ENCODE results near the gene PHLDB2.

The PHLDB2 gene

GRCh38 chr3:111846039-111846438, 13.0 kb upstream of the PHLDB2 start:
- Histone ChIP-seq H3K9ac (no peak overlapping the region), H4K20me1 (no peaks in the 10 kb centered on the region), H3K4me1 (peaks cover 0 to 9% (median 5%) of the 10 kb centered on the region in 10 experiments; a peak in 7 of 20 replicates), H3K27me3 (no peaks in the 10 kb centered on the region), H3K27ac (no peak overlapping the region), H3K9me3 (replicated peaks in 1 of 11) (no peaks in the 10 kb centered on the region), H3K4me3 (no peak overlapping the region), H3K4me2 (no peak overlapping the region), H3K36me3 (no peaks in the 10 kb centered on the region)
- TF ChIP-seq Cebpa-rat (IDR thresholded peaks at IDR 0.05) = no peak

DNA sequence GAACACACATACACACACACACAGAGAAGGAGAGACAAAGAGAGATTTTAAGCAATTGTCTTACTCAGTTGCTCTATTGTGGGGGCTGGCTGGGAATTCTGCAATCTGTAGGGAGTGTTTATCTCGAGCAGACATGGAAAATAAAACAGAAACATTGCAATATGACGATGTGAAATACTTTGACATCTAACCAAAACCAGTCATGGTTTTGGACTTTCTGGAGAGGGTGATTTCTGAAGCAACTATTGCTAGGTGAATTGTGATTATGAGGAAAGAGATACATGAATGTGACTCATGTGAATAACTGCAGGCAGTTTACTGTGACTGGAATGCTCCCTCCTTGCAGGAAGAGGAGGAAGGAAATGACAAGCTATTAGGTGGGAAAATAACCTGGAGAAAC, 12.3 kb upstream of the PHLDB2 start:
- H3K4me2 ChIP-seq = no peak overlapping the region
- TF ChIP-seq Cebpa-rat (IDR thresholded peaks at IDR 0.05) = no peak
- H4K20me1 ChIP-seq = no peaks in the 10 kb centered on the region
- H3K4me1 ChIP-seq = peaks cover 0 to 14% (median 7%) of the 10 kb centered on the region in 10 experiments; a peak in 10 of 20 replicates
- H3K27ac ChIP-seq = no peak overlapping the region
- H3K9ac ChIP-seq = no peak overlapping the region
- H3K9me3 ChIP-seq (replicated peaks in 1 of 11) = no peaks in the 10 kb centered on the region
- no peak overlapping the region for H3K4me3 ChIP-seq
- H3K36me3 ChIP-seq = no peaks in the 10 kb centered on the region
- no peaks in the 10 kb centered on the region for H3K27me3 ChIP-seq

- Histone ChIP-seq H3K4me3 (no peak overlapping the region), H3K36me3 (no peaks in the 10 kb centered on the region), H3K9ac (no peak overlapping the region), H3K4me2 (peak overlapping the region in 8 of 11 experiments; percentile 1 to 39 (median 24); a peak in 10 of 22 replicates), H3K27me3 (no peaks in the 10 kb centered on the region), H3K9me3 (replicated peaks in 1 of 11) (no peaks in the 10 kb centered on the region), H4K20me1 (no peaks in the 10 kb centered on the region), H3K4me1 (peaks cover 0 to 15% (median 7%) of the 10 kb centered on the region in 10 experiments; a peak in 10 of 20 replicates), H3K27ac (no peak overlapping the region)
- TF ChIP-seq Cebpa-rat (IDR thresholded peaks at IDR 0.05) = no peak
These were observed 10.8 kb upstream of the PHLDB2 start for GRCh38 chr3:111848283-111848682.

GRCh38 chr3:111848778-111849177, 10.3 kb upstream of the PHLDB2 start:
- no peak for TF ChIP-seq Cebpa-rat (IDR thresholded peaks at IDR 0.05)
- peaks cover 0 to 15% (median 7%) of the 10 kb centered on the region in 10 experiments; a peak in 10 of 20 replicates for H3K4me1 ChIP-seq
- no peaks in the 10 kb centered on the region for H4K20me1 ChIP-seq
- H3K27me3 ChIP-seq = no peaks in the 10 kb centered on the region
- no peak overlapping the region for H3K9ac ChIP-seq
- H3K4me3 ChIP-seq = no peak overlapping the region
- peak overlapping the region in 5 of 11 experiments; percentile 13 to 39 (median 29); a peak in 6 of 22 replicates for H3K4me2 ChIP-seq
- H3K27ac ChIP-seq = no peak overlapping the region
- no peaks in the 10 kb centered on the region for H3K9me3 ChIP-seq (replicated peaks in 1 of 11)
- H3K36me3 ChIP-seq = no peaks in the 10 kb centered on the region

GRCh38 chr3:111850537-111850936, 8.5 kb upstream of the PHLDB2 start:
- Histone ChIP-seq H3K27me3 (no peaks in the 10 kb centered on the region), H3K36me3 (no peaks in the 10 kb centered on the region), H3K9me3 (replicated peaks in 1 of 11) (no peaks in the 10 kb centered on the region), H3K4me1 (peaks cover 0 to 15% (median 7%) of the 10 kb centered on the region in 10 experiments; a peak in 10 of 20 replicates), H3K27ac (no peak overlapping the region), H4K20me1 (no peaks in the 10 kb centered on the region), H3K4me3 (no peak overlapping the region), H3K9ac (no peak overlapping the region), H3K4me2 (no peak overlapping the region)
- TF ChIP-seq Cebpa-rat (IDR thresholded peaks at IDR 0.05) = no peak

DNA sequence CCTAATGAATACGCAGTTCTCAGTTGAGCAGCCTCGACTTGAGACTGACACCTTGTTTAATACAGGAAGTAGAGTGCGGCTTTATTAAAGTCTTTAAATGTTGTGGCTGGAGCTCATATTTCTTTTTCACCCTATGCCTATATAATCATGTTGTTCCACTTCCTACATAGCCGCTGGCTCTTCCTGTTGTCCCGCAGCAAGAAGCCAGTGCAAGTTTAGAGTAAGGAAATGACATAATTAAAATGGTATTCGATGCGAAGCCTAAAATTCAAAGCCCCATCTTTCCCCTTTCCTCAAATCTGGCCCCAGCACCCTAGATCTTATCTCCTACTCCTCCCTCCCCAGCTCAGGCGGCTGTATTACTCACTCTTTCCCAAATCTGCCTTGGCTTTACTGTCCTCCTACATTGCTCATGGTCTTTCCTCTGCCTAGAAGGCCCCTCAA, 7.5 kb upstream of the PHLDB2 start:
- H3K4me1 ChIP-seq = peaks cover 0 to 15% (median 7%) of the 10 kb centered on the region in 10 experiments; a peak in 10 of 20 replicates
- H3K27ac ChIP-seq = no peak overlapping the region

GRCh38 chr3:111852540-111852939, 6.5 kb upstream of the PHLDB2 start:
- Histone ChIP-seq H3K4me1 (peaks cover 0 to 15% (median 7%) of the 10 kb centered on the region in 10 experiments; a peak in 10 of 20 replicates), H3K27me3 (no peaks in the 10 kb centered on the region), H3K36me3 (no peaks in the 10 kb centered on the region), H3K4me2 (no peak overlapping the region), H4K20me1 (no peaks in the 10 kb centered on the region), H3K9me3 (replicated peaks in 1 of 11) (no peaks in the 10 kb centered on the region), H3K4me3 (no peak overlapping the region), H3K27ac (no peak overlapping the region), H3K9ac (no peak overlapping the region)
- no peak for TF ChIP-seq Cebpa-rat (IDR thresholded peaks at IDR 0.05)

More for the DNA sequence above, 7.5 kb upstream of the PHLDB2 start:
- no peak for TF ChIP-seq Cebpa-rat (IDR thresholded peaks at IDR 0.05)
- H4K20me1 ChIP-seq = no peaks in the 10 kb centered on the region
- no peak overlapping the region for H3K4me3 ChIP-seq
- H3K36me3 ChIP-seq = no peaks in the 10 kb centered on the region
- H3K9ac ChIP-seq = no peak overlapping the region
- H3K27me3 ChIP-seq = no peaks in the 10 kb centered on the region
- H3K9me3 ChIP-seq (replicated peaks in 1 of 11) = no peaks in the 10 kb centered on the region
- H3K4me2 ChIP-seq = peak overlapping the region in 7 of 11 experiments; percentile 1 to 34 (median 13); a peak in 8 of 22 replicates

DNA sequence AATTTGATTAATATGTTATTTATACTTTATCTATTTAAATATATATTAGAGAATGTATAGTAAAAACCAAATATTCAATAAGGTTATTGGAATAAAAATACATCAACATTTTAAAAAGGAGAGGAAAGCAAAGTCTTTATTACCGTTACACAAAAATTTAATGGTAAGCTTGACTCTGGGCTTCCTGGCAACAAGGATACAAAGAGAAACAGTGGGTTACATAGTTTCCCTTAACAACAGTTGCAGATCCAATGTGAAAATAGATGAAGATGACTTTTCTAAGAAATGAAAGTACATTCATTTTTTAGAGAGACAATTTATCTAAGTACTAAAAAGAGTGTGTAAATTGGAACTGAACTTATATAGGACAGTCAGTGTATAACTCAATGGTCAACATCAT, 6.0 kb upstream of the PHLDB2 start:
- H3K9me3 ChIP-seq (replicated peaks in 1 of 11) = no peaks in the 10 kb centered on the region
- H3K9ac ChIP-seq = no peak overlapping the region
- no peaks in the 10 kb centered on the region for H3K36me3 ChIP-seq
- TF ChIP-seq Cebpa-rat (IDR thresholded peaks at IDR 0.05) = no peak
- no peaks in the 10 kb centered on the region for H4K20me1 ChIP-seq
- H3K4me3 ChIP-seq = no peak overlapping the region
- H3K4me2 ChIP-seq = no peak overlapping the region
- H3K27ac ChIP-seq = no peak overlapping the region
- H3K4me1 ChIP-seq = peaks cover 0 to 14% (median 6%) of the 10 kb centered on the region in 10 experiments; a peak in 10 of 20 replicates
- H3K27me3 ChIP-seq = no peaks in the 10 kb centered on the region

DNA sequence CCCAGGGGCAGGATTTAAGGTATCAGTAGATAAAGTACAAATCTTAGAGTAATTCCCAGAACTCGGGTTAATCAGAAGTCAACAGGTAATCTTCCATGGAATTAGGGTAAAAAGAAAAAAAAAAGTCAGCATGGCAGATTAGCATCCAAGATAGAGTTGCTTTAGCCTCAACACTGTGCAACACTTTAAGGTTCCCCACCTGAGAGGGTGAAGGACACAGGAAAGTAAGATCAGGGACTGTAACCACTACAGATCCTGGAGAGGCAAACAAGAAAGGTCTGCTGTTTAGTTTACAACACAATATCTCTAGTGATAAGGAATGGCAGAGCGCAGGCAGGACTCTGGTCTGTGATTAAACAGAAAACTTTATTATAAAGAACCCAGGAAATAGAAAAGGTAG, 4.1 kb upstream of the PHLDB2 start:
- Histone ChIP-seq H3K4me3 (no peak overlapping the region), H3K27me3 (peaks cover 0 to 17% (median 0%) of the 10 kb centered on the region in 11 experiments; a peak in 7 of 22 replicates), H4K20me1 (no peaks in the 10 kb centered on the region), H3K4me1 (peaks cover 0 to 13% (median 9%) of the 10 kb centered on the region in 10 experiments; a peak in 9 of 20 replicates), H3K4me2 (no peak overlapping the region), H3K9ac (no peak overlapping the region), H3K27ac (no peak overlapping the region), H3K9me3 (replicated peaks in 1 of 11) (no peaks in the 10 kb centered on the region), H3K36me3 (no peaks in the 10 kb centered on the region)
- no peak for TF ChIP-seq Cebpa-rat (IDR thresholded peaks at IDR 0.05)

- no peak overlapping the region for H3K4me2 ChIP-seq
- H3K4me1 ChIP-seq = peaks cover 6 to 22% (median 16%) of the 10 kb centered on the region in 10 experiments; a peak in 19 of 20 replicates
- H3K4me3 ChIP-seq = no peak overlapping the region
- H3K27ac ChIP-seq = no peak overlapping the region
- no peaks in the 10 kb centered on the region for H4K20me1 ChIP-seq
- H3K9ac ChIP-seq = no peak overlapping the region
- H3K9me3 ChIP-seq (replicated peaks in 1 of 11) = no peaks in the 10 kb centered on the region
- peaks cover 0 to 32% (median 0%) of the 10 kb centered on the region in 11 experiments; a peak in 7 of 22 replicates for H3K27me3 ChIP-seq
- TF ChIP-seq Cebpa-rat (IDR thresholded peaks at IDR 0.05) = no peak
- H3K36me3 ChIP-seq = no peaks in the 10 kb centered on the region
These were observed 2.6 kb upstream of the PHLDB2 start for GRCh38 chr3:111856501-111856900.

Measured in BLaER1 treated with 17β-estradiol and CSF1 and Interleukin-3, amounts not matched to agents 10 nM and 100 nM (cell line).